M059J (cell line): ENCODE measurements around the gene UBE2Q1. TPM values are rescaled to one million over a fixed set of nuclear protein-coding genes. Genes with fewer than 3 reads are reported as not detected.

Source experiments
- DNase-seq: peaks from one replicate; pipeline ENCODE4 v3.0.0-alpha.2; 2012; ENCODE audit warnings: low read depth
- total RNA-seq: library from RNA; depleted of rRNA; stranded (reverse); fragments of >200 nt; shearing (Covaris generic); gene quantifications from 2 replicates; pipeline ENCODE4 v1.2.3, GENCODE V29; 2014; rRNA removed

Gene UBE2Q1
- 34.2 and 42.4 TPM in 2 replicates for total RNA-seq

- DNase-seq = peak; percentile 41
These were observed at the start of gene UBE2Q1 for GRCh38 chr1:154557939-154558719. UBE2Q1 (minus strand) TSS chr1:154558662; CDS start chr1:154558553, 109 bp downstream.

- peak; percentile 95 for DNase-seq
These were observed 49.3 kb upstream of the UBE2Q1 start, which contains the start of gene ADAR for GRCh38 chr1:154607609-154608396. ADAR (minus strand) TSS chr1:154608186; CDS start chr1:154608006, 180 bp downstream.

GRCh38 chr1:154607106-154607608, 48.7 kb upstream of the UBE2Q1 start:
- peak; percentile 75 for DNase-seq

GRCh38 chr1:154605534-154605933, 47.1 kb upstream of the UBE2Q1 start:
- DNase-seq = no peak

DNA sequence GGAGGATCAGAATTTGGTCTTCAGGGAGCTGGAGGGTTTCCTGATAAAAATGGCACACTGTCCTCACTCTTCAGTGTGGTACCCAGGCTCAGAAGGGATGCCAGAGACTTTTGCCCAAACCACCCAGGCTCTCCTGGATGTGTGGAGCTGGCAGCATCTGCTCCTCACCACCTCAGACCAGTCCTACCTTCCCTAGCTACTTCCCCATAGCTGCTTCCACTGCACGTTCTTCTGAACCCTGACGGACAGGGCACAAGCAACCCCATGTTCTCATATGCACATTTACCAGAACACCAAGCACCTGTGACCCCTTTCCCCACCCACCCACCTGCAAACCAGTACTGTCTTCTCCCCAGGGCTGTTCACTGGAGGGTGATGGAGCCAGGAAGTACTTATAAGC, 44.9 kb upstream of the UBE2Q1 start:
- no peak for DNase-seq

DNA sequence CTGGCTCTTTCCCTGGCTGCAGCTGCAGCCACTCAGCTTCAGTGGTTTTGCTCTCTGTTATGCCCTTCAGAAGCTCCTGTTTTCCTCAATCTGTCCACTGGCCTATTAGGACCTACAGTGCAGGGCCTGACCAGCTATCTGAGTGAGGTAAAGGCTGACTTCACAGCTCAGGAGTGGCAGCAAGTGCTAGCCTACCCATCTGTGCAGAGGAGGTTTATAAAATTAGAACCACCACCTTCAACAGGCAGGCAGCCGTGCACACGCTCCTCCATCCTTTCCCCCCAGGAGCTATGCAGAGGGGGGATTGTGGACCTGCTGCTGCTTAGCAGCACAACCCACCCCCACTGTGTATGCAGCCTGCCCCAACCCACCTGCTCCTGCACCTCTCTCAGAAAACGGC, 41.2 kb upstream of the UBE2Q1 start:
- no peak for DNase-seq

DNA sequence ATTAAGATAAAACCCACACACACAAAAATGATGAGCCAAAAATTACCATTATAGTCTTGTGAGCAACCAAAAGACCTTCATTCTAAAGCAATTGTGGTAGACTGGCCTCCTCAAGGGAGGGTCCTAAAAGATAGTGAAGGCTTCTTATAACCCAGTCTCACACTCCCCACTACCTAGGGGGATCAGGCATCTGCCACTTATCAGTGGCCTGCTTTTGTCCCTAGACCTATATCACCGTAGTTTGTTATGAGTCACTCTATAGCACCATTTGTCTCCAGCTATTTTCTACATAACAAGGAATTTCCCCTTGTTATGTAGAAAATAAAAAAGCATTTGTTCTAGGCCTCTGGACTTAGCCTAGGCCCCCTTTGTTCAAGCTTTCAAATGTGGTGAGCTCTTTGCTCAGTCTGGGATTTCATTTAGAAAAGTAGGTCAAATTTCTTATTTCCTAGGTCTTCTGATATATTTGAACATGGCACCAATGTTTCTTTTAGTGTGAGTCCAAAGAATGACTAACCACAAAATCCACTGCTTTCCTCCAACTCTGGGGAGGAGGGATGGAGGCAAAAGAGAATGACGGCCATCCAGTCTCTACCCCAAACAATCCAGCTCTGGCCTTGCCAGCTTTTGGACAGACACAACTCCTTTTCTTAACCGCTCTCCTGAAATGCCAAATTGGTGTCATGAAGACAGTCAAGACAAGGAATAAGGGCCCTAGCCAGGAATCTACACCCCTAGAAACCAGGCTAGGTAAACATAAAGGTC, 40.6 kb upstream of the UBE2Q1 start:
- no peak for DNase-seq

GRCh38 chr1:154595621-154596020, 37.2 kb upstream of the UBE2Q1 start:
- peak; percentile 63 for DNase-seq

DNA sequence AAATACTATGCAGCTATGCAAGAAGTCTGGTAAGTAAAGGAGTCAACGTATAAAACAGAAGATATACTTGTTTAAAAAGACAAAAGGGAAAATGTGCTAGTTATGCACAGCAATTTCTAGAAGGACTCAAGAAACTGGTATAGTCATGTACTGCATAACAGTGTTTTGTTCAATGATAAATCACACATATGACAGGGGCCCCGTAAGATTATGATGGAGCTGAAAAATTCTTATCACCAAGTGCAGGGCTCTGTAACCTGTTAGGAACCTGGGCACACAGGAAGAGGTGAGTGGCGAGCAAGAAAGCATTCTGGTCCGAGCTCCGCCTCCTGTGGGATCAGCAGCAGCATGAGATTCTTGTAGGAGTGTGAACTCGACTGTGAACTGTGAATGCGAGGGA, 36.3 kb upstream of the UBE2Q1 start:
- no peak for DNase-seq

GRCh38 chr1:154593390-154593789, 34.9 kb upstream of the UBE2Q1 start:
- DNase-seq = no peak

DNA sequence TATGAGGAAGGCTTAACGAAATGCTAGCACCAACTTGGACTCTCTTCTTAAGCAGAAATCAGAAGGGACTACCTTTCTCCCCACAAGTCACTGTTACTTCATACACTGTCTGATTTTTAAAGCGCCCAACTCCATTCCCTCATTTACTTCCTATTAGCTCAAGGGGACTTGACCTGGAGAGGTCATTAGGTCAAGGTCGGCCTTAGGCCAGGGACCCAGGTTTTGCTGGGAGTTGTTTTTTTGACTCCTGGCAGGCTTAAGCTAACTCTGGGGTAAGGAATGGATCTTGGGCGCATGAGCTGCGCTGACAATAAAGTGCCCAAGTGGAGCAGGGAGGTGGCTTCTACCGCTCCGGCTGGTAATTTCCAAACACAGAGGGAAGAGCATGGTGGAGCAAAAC, 32.7 kb upstream of the UBE2Q1 start:
- no peak for DNase-seq

DNA sequence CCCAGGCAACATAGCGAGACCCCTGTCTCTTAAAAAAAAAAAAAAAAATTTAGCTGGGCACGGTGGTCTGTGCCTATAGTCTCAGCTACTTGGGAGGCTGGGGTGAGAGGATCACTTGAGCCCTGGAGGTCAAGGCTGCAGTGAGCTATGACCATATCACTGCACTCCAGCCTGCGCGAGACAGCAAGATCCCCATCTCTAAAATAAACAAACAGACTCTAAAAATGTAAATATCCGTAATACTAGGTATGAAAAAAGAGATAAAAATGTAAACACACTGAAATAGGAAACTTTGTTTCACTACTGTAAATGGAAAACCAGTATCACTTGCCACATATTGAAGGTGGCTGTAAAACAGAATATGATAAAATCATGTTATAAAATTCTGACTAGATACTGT, 32.3 kb upstream of the UBE2Q1 start:
- DNase-seq = no peak

- DNase-seq = no peak
These were observed 31.3 kb upstream of the UBE2Q1 start for GRCh38 chr1:154589780-154590179.

GRCh38 chr1:154586641-154587040, 28.2 kb upstream of the UBE2Q1 start:
- no peak for DNase-seq

GRCh38 chr1:154586231-154586630, 27.8 kb upstream of the UBE2Q1 start:
- DNase-seq = no peak

DNA sequence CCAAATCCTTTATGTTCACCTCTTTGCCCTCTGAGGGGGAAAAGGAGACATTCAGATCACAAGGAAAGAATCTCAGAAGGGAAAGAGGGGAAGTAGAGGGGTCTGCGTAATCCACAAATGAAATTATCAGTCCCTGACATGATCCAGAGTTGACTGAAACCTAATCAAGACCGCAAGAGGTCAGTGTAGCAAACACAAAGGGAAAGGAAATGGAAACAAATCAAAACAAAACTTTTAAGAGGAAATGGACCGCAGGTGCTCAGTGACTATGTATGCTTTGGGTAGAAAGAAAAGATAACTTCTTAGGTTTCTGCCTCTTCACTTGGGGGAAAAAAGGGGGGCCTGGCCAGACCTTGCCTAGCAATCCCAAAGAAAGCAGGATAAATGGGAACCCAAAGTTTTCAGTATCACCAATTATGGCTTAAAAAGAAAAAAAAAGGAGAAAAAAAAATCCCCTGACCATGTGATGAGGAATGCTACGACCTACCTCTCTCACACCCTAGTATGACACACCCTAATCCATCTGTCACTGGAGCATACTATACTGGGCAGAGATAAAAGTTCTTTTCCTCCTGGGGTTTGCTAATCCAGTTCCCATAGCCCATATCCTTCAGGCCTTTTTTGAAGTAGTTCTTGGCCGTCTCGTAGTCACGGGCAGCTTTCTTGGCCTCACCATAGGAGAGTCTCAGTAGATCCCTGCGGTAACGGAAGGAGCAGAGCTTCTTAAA, 26.0 kb upstream of the UBE2Q1 start:
- DNase-seq = no peak

GRCh38 chr1:154583773-154584172, 25.3 kb upstream of the UBE2Q1 start:
- no peak for DNase-seq

GRCh38 chr1:154582885-154583284, 24.4 kb upstream of the UBE2Q1 start:
- DNase-seq = no peak

- no peak for DNase-seq
These were observed 23.3 kb upstream of the UBE2Q1 start for GRCh38 chr1:154581766-154582165.

GRCh38 chr1:154579374-154579773, 20.9 kb upstream of the UBE2Q1 start:
- no peak for DNase-seq

GRCh38 chr1:154578058-154578418, 19.6 kb upstream of the UBE2Q1 start:
- peak; percentile 39 for DNase-seq
